ENCODE measurements around the gene ATP8A2.
"Not testable (repeated sequence)": the region's sequence is repeated elsewhere in the genome, so short reads cannot be mapped to it uniquely, and the experiment has no call there.

Gene ATP8A2

DNA sequence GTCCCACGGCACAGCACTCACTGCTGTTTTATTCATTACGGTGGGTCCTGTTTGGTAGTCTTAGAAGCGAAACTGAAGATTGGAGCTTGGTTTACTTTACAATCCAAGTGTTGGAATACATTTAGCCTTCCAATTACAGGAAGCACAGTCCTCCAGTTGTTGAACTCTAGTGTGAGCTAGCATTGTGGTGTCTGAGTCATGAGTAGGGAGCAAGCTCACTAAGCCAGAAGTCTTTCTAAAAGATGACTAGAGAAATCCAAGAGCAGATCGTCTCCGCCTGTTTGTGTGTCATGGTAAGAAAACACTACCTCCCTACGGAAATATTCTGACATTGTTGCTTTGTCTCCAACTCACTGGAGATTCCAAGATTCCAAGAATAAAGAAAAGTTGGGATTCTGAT, 690.2 kb downstream of the ATP8A2 start:
- no peak overlapping the region for H3K4me3 ChIP-seq (replicated peaks; ENCODE audit: low read depth, low read length)
- DNase-seq (ENCODE audit: low read depth): peak; percentile 53
- TF ChIP-seq CTCF (IDR thresholded peaks at IDR 0.05; ENCODE audit: low read length, missing control alignments): no peak

DNA sequence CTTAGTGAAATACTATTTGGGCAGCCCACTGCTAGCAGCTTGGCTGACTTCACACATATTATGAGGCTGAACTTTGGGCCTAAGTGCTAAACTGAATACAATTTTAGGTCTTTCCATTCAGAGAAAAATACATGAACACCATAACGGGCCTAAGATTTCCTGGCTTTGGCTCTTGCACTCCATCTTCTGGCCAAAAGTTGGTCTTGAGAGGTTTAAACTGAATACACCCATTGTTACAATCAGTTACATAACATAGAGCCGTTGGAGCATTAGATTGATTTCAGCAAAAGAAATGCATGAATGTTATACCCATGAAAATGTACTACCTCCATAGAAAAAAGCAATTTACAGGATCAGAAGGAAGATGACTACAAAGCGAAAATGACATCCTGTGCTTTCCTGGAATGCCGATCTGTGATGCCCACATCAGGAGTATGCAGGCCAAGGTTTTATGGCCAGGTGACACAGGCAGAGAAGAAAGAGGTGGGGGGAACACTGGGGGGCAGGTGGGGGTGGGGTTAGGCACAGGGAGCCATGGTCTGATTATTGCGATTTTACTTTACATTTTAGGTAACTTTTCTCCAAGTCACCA, 691.2 kb downstream of the ATP8A2 start:
- peak; percentile 83 for TF ChIP-seq CTCF (IDR thresholded peaks at IDR 0.05; ENCODE audit: low read length, missing control alignments)
- H3K4me3 ChIP-seq (replicated peaks; ENCODE audit: low read depth, low read length): no peak overlapping the region
- DNase-seq (ENCODE audit: low read depth): peak; percentile 77

GRCh38 chr13:26066492-26066891, 694.7 kb downstream of the ATP8A2 start:
- DNase-seq (ENCODE audit: low read depth); H3K4me3 ChIP-seq (replicated peaks; ENCODE audit: low read depth, low read length): not testable (repeated sequence)

GRCh38 chr13:26067601-26068000, 695.8 kb downstream of the ATP8A2 start:
- H3K4me3 ChIP-seq (replicated peaks; ENCODE audit: low read depth, low read length): no peak overlapping the region
- no peak for DNase-seq (ENCODE audit: low read depth)
- no peak for TF ChIP-seq CTCF (IDR thresholded peaks at IDR 0.05; ENCODE audit: low read length, missing control alignments)

GRCh38 chr13:26068372-26068771, 696.6 kb downstream of the ATP8A2 start:
- DNase-seq (ENCODE audit: low read depth); H3K4me3 ChIP-seq (replicated peaks; ENCODE audit: low read depth, low read length): not testable (repeated sequence)

DNA sequence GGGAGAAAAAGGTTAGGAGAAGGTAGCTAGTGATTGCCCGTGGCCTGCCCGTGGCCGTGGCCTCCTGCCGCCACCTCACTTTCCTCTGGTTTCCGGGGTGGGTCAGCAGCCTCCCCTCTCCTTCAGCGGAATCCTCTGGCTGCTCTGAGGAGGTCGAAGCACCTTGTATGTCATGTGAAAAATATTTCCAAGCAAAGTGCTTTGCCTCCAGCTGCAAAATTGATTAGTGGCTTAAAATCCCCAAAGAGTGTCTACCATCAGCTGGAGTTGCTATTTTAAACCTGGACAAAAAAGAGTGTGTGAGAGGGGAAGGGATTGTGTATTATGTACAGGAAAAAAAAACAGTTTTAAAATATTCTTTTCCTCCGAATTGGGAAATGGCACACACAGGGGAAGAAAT, 697.9 kb downstream of the ATP8A2 start:
- not testable (repeated sequence) for H3K4me3 ChIP-seq (replicated peaks; ENCODE audit: low read depth, low read length); DNase-seq (ENCODE audit: low read depth)

- TF ChIP-seq CTCF (IDR thresholded peaks at IDR 0.05; ENCODE audit: low read length, missing control alignments): no peak
- no peak overlapping the region for H3K4me3 ChIP-seq (replicated peaks; ENCODE audit: low read depth, low read length)
- no peak for DNase-seq (ENCODE audit: low read depth)
Observed at GRCh38 chr13:26071691-26072090, 699.9 kb downstream of the ATP8A2 start.

GRCh38 chr13:26072335-26072734, 700.6 kb downstream of the ATP8A2 start:
- DNase-seq (ENCODE audit: low read depth); H3K4me3 ChIP-seq (replicated peaks; ENCODE audit: low read depth, low read length): not testable (repeated sequence)

- peak; percentile 17 for TF ChIP-seq CTCF (IDR thresholded peaks at IDR 0.05; ENCODE audit: low read length, missing control alignments)
- no peak overlapping the region for H3K4me3 ChIP-seq (replicated peaks; ENCODE audit: low read depth, low read length)
- DNase-seq (ENCODE audit: low read depth): peak; percentile 33
Observed at GRCh38 chr13:26074706-26075105, 702.9 kb downstream of the ATP8A2 start.
